Stimulated activated naive CD8-positive, alpha-beta T cell treated with anti-CD3 and anti-CD28 coated beads, Interleukin-15, amount 100 ng/mL, for 72 hours (primary cell): ENCODE data around the gene DENND10.
"Not testable (repeated sequence)": the region's sequence is repeated elsewhere in the genome, so short reads cannot be mapped to it uniquely, and the experiment has no call there.

Source experiments
- ATAC-seq: fragments of 150-1000 bp; cut with Tn5 transposase; 2 replicates; pipeline ENCODE4 v1.10.0; 2021; ENCODE audit warnings: mild to moderate bottlenecking, moderate library complexity
- DNase-seq, 2 donors: peaks; one replicate each; pipeline ENCODE4 v3.0.0; 2021 to 2022
- H3K27ac Mint-ChIP-seq, 2 donors: one replicate each; pipeline ENCODE4 v1.8.0; 2022; ENCODE audit warnings: mild to moderate bottlenecking in 2 of 2, mixed read lengths in 2 of 2, moderate library complexity in 2 of 2
- H3K27me3 Mint-ChIP-seq: one replicate; pipeline ENCODE4 v1.8.0; 2022; ENCODE audit warnings: mixed read lengths
- H3K4me1 Mint-ChIP-seq: one replicate; pipeline ENCODE4 v1.8.0; 2022; ENCODE audit warnings: mild to moderate bottlenecking, mixed read lengths
- H3K4me3 Mint-ChIP-seq, 2 donors: one replicate each; pipeline ENCODE4 v1.8.0; 2022; ENCODE audit warnings: mild to moderate bottlenecking in 2 of 2, mixed read lengths in 2 of 2, moderate library complexity in 1 of 2
- H3K9me3 Mint-ChIP-seq, 2 donors: one replicate each; pipeline ENCODE4 v1.8.0; 2022; ENCODE audit warnings: mixed read lengths in 2 of 2

DENND10 gene

DNA sequence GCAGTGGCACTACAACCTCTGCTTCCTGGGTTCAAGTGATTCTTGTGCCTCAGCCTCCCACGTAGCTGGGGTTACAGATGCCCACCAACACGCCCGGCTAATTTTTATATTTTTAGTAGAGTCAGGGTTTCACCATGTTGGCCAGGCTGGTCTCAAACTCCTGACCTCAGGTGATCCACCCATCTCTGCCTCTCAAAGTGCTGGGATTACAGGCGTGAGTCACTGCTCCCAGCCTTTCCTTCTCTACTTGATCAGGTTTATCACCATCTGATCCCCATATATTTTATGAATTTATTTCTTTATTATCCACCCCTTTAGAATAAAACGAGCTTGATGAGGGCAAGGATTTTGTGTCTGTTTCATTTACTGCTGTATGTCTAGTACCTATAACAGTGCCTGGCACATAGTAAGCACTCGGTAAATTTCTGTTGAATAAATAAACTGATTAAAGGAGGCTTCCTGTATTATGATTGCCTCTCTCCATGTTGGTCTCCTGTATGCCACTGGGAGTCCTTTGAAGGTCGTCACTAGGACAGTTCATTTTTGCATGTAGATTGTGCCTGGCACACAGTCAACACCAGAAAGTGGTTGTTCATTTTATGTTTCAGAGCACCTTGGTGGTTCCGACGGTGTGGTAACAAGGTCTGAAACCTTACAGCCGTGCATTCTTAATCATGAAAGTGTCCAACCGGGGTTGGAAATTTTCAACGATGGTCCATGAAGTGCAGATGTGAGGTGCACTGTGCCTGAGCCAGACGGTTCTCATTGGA, 13.7 kb upstream of the DENND10 start:
- H3K4me3 Mint-ChIP-seq = peak overlapping the region; percentile 5 to 32
- DNase-seq (peak; percentile 6 to 51), ATAC-seq (peak; percentile 84)
- no peaks in the 10 kb centered on the region for H3K9me3 Mint-ChIP-seq
- no peaks in the 10 kb centered on the region for H3K27me3 Mint-ChIP-seq
- H3K4me1 Mint-ChIP-seq = peaks cover 13% of the 10 kb centered on the region
- H3K27ac Mint-ChIP-seq = peak overlapping the region; percentile 58 to 59

DNA sequence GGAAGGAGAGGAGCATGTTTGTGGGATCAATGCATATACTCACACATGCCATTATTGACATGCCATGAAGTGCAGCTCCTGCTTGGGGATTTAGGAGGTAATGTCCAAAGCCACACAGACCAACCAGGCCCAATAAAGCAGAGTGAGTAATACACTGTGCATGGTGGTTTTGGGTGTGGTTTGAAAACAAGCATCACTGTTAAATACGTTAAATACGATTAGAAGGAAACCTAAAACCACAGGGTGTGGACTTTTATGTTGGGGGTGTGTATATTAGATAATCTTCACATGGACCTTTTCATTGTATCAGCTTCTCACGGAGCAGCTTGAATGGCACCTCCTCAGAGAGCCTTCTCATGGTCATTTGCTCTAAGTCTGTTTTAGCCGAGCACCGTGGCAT, 12.9 kb upstream of the DENND10 start:
- DNase-seq (peak; percentile 9 to 37), ATAC-seq (peak; percentile 90)
- Mint-ChIP-seq H3K4me3 (peak overlapping the region; percentile 5 to 32), H3K27ac (peak overlapping the region; percentile 36 to 59), H3K27me3 (no peaks in the 10 kb centered on the region), H3K4me1 (peaks cover 20% of the 10 kb centered on the region), H3K9me3 (no peaks in the 10 kb centered on the region)

DNA sequence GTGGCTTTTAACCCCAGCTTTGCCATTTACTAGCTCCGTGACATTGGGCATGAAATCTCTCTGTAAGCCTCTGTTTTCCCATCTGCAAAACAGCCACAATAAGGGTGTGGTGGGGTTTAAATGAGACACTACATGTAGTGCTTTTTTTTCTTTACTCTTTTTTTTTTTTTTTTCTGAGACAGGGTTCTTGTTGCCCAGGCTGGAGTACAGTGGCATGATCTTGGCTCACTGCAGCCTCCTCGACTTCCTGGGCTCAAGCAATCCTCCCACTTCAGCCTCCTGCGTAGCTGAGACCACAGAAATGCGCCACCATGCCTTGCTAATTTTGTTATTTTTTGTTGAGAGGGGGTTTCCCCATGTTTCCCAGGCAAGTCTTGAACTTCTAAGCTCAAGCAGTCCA, 8.3 kb upstream of the DENND10 start:
- H3K27ac Mint-ChIP-seq = no peak overlapping the region

DNA sequence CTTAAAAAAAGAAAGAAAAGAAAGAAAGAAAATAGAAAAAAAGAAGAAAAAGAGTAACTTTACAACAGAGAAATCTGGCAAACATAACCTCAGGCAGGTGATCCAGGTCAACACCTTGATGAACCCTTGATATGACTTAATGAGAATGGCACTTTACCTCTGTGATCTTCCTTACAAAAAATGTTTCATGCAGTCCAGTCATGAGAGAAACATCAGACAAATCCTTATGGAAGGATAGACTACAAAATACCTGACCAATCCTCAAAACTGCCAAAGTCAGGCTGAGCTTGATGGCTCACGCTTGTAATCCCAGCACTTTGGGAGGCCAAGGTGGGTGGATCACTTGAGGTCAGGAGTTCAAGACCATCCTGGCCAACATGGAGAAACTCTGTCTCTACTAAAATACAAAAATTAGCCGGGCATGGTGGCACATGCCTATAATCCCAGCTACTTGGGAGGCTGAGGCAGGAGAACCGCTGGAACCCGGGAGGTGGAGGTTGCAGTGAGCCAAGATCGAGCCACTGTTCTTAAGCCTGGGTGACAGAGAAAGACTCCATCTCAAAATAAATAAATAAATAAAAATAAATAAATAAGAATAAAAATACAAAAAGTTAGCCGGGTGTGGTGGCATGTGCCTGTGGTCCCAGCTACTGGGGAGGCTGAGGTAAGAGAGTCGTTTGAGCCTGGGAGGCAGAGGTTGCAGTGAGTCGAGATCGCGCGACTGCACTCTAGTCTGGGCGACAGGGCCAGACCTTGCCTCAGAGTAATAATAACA, 7.1 kb upstream of the DENND10 start:
- H3K4me1 Mint-ChIP-seq, DNase-seq, H3K4me3 Mint-ChIP-seq, H3K27me3 Mint-ChIP-seq, ATAC-seq, H3K9me3 Mint-ChIP-seq: not testable (repeated sequence)
- peak overlapping the region in 1 of 2 donors; percentile 82 for H3K27ac Mint-ChIP-seq

More for the DNA sequence above, 8.3 kb upstream of the DENND10 start:
- ATAC-seq (no peak), DNase-seq (no peak)
- H3K4me3 Mint-ChIP-seq = no peak overlapping the region
- peaks cover 18% of the 10 kb centered on the region for H3K4me1 Mint-ChIP-seq
- H3K27me3 Mint-ChIP-seq = no peaks in the 10 kb centered on the region
- H3K9me3 Mint-ChIP-seq = no peaks in the 10 kb centered on the region

DNA sequence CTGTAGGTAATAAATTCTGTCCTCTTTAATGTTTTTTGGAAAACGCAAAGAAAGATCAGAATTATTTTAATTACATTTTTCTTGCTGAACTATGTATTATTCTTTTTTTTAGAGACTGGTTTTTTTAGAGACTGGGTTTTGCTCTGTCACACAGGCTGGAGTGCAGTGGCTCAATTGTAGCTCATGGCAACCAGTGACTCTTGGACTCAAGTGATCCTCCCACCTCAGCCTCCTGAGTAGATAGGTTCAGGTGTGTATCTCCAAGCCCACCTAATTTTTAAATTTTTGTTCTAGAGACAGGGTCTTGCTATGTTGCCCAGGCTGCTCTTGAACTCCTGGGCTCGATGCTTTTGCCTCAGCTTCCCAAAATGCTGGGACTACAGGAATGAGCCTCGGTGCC, 5.3 kb upstream of the DENND10 start:
- Mint-ChIP-seq H3K4me3 (no peak overlapping the region), H3K27me3 (no peaks in the 10 kb centered on the region), H3K27ac (no peak overlapping the region), H3K9me3 (no peaks in the 10 kb centered on the region), H3K4me1 (peaks cover 14% of the 10 kb centered on the region)
- ATAC-seq = no peak
- DNase-seq = no peak

DNA sequence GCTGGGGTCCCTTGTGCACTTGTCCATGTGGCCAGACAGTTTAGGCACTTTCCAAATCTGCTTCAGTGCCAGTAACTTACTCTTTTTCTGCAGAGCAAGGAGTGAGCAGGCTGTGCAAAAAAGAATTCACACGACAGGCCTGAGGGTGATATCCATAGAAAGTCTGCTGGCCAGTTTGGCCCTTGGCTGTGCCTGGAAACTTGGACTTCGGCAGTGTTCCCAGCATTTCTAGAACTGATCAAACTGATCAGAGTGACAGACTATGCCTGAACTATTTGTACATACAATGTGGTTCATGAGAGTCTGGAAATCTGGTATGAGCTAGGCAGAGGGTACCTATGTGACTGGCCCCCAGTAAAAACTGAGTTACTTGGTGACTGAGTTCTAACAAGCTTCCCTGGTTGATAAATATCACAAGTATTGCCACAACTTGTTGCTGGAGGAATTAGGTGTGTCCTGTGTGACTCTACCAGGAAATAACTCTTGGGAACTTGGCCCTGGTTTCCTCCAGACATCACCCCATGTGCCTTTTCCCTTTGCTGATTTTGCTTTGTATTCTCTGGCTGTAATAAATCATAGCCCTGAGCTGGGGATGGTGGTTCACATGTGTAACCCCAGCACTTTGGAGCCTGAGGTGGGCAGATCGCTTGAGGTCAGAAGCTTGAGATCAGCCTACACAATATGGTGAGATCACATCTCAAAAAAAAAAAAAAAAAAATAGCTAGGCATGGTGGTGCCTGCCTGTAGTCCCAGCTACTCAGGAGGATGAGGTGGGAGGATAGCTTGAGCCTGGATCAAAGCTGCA, 3.3 kb upstream of the DENND10 start:
- Mint-ChIP-seq H3K4me1 (peaks cover 19% of the 10 kb centered on the region), H3K27me3 (no peaks in the 10 kb centered on the region), H3K4me3 (no peak overlapping the region), H3K9me3 (no peaks in the 10 kb centered on the region), H3K27ac (no peak overlapping the region)
- ATAC-seq = no peak
- no peak for DNase-seq

DNA sequence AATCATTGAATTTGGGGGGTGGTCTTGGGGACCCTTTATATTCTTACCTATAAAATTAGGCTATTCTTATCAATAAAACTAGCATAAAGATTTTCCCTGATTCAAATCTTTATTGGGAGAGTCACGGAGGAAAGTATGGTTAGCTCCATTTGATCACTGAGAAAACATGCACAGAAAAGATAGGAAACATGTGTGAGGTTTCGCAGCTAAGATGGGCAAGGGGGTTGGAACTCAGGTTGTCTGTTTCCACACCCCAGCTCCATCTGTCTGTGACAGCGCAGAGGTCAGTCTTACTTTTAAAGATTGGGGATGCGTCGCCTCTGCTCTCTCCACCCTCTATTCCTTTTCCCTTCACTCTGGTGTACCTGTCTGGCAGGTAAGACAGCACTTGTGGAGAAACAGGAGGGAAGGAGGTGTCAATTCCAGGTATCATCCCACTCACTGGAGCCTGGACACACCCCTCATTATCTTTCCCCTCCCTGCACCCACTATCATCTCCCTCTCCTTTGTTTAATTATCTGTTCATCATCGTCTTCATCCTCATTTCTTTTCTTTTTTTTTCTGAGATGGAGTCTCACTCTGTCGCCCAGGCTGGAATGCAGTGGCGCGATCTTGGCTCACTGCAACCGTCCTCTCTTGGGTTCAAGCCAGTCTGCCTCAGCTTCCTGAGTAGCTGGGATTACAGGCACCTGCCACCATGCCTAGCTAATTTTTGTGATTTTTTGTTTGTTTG, 2.4 kb upstream of the DENND10 start:
- H3K27me3 Mint-ChIP-seq = no peaks in the 10 kb centered on the region
- ATAC-seq (no peak), DNase-seq (no peak)
- H3K4me3 Mint-ChIP-seq = no peak overlapping the region
- peaks cover 12% of the 10 kb centered on the region for H3K4me1 Mint-ChIP-seq
- H3K9me3 Mint-ChIP-seq = no peaks in the 10 kb centered on the region
- peak overlapping the region in 1 of 2 donors; percentile 30 for H3K27ac Mint-ChIP-seq

DNA sequence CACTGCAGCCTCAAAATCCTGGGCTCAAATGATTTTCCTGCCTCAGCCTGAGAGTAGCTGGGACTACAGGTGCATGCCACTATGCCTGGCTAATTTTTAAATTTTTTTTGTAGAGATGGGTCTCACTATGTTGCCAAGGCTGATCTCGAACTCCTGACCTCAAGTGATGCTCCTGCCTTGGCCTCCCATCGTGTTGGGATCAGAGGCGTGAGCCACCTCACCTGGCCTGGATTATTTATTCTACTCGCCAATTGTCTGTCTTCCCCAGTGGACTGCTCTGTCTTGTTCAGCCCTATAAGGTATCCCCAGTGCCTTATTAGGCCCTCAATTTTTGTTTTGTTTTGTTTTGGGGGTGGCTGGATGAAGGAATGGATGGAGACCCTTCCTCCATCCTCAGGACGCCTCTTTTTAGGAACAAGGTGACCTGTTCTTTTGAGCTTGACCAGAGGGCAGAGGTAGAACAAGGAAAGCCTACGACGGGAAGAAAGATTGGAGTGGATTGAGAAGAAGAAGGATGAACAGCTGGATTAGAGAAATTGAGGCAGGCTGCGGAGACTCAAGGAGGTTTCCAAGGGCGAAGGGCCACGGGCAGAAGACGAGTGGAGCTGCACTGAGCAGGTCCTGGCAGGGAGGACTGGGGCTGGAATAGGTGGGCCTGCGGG, 541 bp upstream of the DENND10 start:
- Mint-ChIP-seq H3K27ac (peak overlapping the region in 1 of 2 donors; percentile 46), H3K4me3 (peak overlapping the region; percentile 61 to 67), H3K27me3 (no peaks in the 10 kb centered on the region), H3K9me3 (no peaks in the 10 kb centered on the region), H3K4me1 (peaks cover 12% of the 10 kb centered on the region)
- ATAC-seq (no peak), DNase-seq (no peak)

DNA sequence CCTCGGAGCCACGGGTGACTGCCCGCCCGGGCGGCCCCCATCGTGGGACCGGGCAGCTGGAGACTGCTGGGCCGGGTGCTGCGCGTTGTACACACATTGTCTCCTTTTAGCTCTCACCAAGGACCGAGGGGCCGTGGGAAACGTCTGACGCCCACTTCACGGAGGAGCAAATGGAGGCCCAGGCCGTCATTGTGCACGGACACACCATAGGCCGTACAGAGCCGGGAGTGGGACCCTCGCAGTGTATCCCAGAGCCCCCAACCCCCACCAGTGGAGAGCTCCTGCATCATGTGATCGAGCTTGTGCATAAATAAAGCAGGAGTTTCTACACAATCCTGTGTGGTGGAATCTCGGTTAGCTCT, 722 bp downstream of the DENND10 start:
- Mint-ChIP-seq H3K4me3 (peak overlapping the region; percentile 72 to 87), H3K27me3 (no peaks in the 10 kb centered on the region), H3K4me1 (peaks cover 12% of the 10 kb centered on the region), H3K27ac (no peak overlapping the region), H3K9me3 (no peaks in the 10 kb centered on the region)
- DNase-seq (peak in 1 of 2 donors; percentile 25), ATAC-seq (no peak)

DNA sequence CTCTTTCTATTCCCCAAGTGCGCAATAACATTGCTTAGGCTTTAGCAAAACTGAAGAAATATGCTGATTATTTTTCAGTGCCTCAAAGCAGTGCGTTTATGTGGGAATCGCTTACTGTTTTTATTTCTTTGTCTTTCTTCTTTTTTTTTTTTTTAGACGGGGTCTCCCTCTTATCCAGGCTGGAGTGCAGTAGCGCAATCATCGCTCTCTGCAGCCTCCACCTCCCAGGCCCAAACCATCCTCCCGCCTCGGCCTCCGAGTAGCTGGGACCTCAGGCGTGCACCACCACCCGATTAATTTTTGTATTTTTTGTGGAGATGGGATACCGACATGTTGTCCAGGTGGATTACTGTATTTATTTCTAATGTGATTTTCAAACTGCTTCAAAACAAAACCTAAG, 1.2 kb downstream of the DENND10 start:
- Mint-ChIP-seq H3K4me3 (peak overlapping the region; percentile 72 to 87), H3K27me3 (no peaks in the 10 kb centered on the region), H3K4me1 (peaks cover 12% of the 10 kb centered on the region), H3K27ac (peak overlapping the region in 1 of 2 donors; percentile 40), H3K9me3 (no peaks in the 10 kb centered on the region)
- DNase-seq (no peak), ATAC-seq (no peak)

DNA sequence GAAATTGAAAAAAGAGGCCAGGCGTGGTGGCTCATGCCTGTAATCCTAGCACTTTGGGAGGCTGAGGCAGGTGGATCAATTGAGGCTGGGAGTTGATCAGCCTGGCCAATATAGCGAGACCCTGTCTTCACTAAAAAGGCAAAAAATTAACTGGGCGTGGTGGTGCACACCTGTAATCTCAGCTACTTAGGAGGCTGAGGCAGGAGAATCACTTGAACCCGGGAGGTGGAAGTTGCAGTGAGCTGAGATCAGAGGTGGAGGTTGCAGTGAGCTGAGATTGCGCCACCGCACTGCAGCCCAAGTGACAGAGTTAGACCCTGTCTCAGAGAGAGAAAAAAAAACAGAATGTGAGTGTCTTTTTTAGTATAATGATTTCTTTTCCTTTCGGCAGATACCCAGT, 2.0 kb downstream of the DENND10 start:
- peak overlapping the region in 1 of 2 donors; percentile 87 for H3K4me3 Mint-ChIP-seq

DNA sequence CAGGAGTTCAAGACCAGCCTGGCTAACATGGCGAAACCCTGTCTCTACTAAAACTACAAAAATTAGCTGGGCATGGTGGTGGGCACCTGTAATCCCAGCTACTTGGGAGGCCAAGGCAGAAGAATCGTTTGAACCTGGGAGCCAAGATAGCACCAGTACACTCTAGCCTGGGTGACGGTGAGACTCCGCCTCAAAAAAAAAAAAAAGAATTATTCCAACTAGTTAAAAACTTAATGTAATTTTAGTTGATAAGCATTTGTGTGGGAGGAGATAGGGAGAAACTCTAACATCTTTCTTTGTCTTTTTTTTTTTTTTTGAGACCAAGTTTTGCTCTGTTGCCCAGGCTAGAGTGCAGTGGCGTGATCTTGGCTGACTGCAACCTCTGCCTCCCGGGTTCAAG, 3.2 kb downstream of the DENND10 start:
- not testable (repeated sequence) for H3K4me3 Mint-ChIP-seq, DNase-seq, H3K9me3 Mint-ChIP-seq, H3K27me3 Mint-ChIP-seq, ATAC-seq, H3K27ac Mint-ChIP-seq
- H3K4me1 Mint-ChIP-seq = peaks cover 12% of the 10 kb centered on the region

More for the DNA sequence above, 2.0 kb downstream of the DENND10 start:
- H3K27me3 Mint-ChIP-seq, ATAC-seq, H3K9me3 Mint-ChIP-seq, H3K27ac Mint-ChIP-seq, DNase-seq: not testable (repeated sequence)
- H3K4me1 Mint-ChIP-seq = peaks cover 12% of the 10 kb centered on the region

DNA sequence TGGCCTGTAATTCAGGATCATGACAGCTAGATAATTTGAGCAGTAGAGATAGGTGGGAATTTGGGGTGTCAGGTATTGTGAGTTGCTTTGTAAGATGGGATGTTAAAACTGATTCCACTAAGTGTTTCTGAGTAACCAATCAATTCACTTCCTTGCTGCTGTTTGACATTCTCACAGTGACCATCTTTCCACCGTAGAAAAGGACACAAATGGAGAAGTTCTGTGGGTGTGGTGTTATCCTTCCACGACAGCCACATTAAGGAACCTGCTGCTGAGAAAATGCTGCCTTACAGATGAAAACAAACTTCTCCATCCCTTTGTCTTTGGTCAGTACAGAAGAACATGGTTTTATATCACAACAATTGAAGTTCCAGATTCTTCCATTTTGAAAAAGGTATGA, 3.9 kb downstream of the DENND10 start:
- not testable (repeated sequence) for H3K27me3 Mint-ChIP-seq, H3K9me3 Mint-ChIP-seq, DNase-seq, H3K27ac Mint-ChIP-seq, H3K4me3 Mint-ChIP-seq, ATAC-seq
- peaks cover 12% of the 10 kb centered on the region for H3K4me1 Mint-ChIP-seq

DNA sequence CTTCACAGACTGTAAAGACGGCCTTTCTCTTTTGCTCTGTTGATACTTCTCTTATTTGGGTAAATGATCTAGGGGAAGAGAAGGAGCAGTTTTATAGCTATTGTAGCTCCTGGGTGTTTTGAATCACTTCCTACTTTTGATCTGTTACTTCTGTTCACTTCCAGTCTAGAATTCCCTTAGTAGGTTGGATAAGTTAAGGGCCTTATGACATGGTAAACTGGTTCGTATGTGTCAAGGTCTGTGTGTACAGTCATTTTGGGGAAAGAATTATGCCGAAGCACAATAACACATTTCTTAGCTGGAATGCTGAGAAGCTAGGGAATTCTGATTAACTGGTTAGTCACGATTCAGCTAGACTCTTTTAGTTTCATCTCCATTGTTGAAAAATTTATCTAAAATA, 8.1 kb downstream of the DENND10 start:
- DNase-seq (no peak), ATAC-seq (no peak)
- Mint-ChIP-seq H3K4me3 (no peak overlapping the region), H3K9me3 (no peaks in the 10 kb centered on the region), H3K27ac (peak overlapping the region in 1 of 2 donors; percentile 20), H3K27me3 (no peaks in the 10 kb centered on the region), H3K4me1 (peaks cover 16% of the 10 kb centered on the region)
